ENCODE measurements around the gene FGD4.

FGD4 gene

DNA sequence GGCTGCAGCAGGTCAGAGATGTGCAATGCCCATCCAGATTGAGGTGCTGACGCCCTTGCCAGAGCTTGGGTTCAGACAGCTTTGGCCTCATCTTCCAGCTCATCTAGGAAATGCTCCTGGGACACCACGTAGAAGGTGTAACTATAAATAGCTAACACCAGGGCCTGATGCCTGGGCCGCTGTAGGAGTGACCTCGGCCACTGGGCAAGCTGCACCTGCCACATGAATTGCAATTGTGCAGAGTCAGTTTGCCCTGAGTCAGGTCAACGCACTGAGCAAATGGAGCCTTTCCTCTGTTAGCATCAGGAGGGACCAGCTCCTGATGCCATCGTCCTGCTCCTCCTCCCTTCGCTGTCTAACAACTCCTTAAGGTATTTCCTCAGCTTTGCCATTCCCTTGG is 262.3 kb downstream of the FGD4 start:
- no peaks in the 10 kb centered on the region for H3K36me3 ChIP-seq (ENCODE audit: insufficient read depth, low read length)
- DNase-seq (ENCODE audit: low read depth, low spot score), result no peak

GRCh38 chr12:32662665-32663064 is 263.3 kb downstream of the FGD4 start:
- H3K9ac ChIP-seq (ENCODE audit: insufficient read length), result no peak overlapping the region
- H3K36me3 ChIP-seq (ENCODE audit: insufficient read depth, low read length), result no peaks in the 10 kb centered on the region
- no peak for DNase-seq (ENCODE audit: low read depth, low spot score)
- H3K4me3 ChIP-seq, result no peak overlapping the region
- no peaks in the 10 kb centered on the region for H3K9me3 ChIP-seq (ENCODE audit: low read depth, low read length)
- no peak overlapping the region for H3K27ac ChIP-seq
- TF ChIP-seq EZH2 (IDR thresholded peaks at IDR 0.05) (no peak), POLR2AphosphoS5 (IDR thresholded peaks at IDR 0.05; ENCODE audit: borderline replicate concordance, low read depth, low read length) (no peak), FOXP2 (optimal IDR thresholded peaks at IDR 0.05; ENCODE audit: control extremely low read depth, extremely low read length, insufficient read depth) (no peak)

More for the DNA sequence above, 262.3 kb downstream of the FGD4 start:
- TF ChIP-seq POLR2AphosphoS5 (IDR thresholded peaks at IDR 0.05; ENCODE audit: borderline replicate concordance, low read depth, low read length) (no peak), EZH2 (IDR thresholded peaks at IDR 0.05) (no peak), FOXP2 (optimal IDR thresholded peaks at IDR 0.05; ENCODE audit: control extremely low read depth, extremely low read length, insufficient read depth) (no peak)
- H3K27ac ChIP-seq, result no peak overlapping the region
- H3K9me3 ChIP-seq (ENCODE audit: low read depth, low read length), result no peaks in the 10 kb centered on the region
- no peak overlapping the region for H3K9ac ChIP-seq (ENCODE audit: insufficient read length)
- H3K4me3 ChIP-seq, result no peak overlapping the region

- Histone ChIP-seq H3K27ac (no peak overlapping the region), H3K9me3 (ENCODE audit: low read depth, low read length) (no peaks in the 10 kb centered on the region), H3K4me3 (no peak overlapping the region), H3K36me3 (ENCODE audit: insufficient read depth, low read length) (no peaks in the 10 kb centered on the region), H3K9ac (ENCODE audit: insufficient read length) (no peak overlapping the region)
- TF ChIP-seq FOXP2 (optimal IDR thresholded peaks at IDR 0.05; ENCODE audit: control extremely low read depth, extremely low read length, insufficient read depth) (no peak), POLR2AphosphoS5 (IDR thresholded peaks at IDR 0.05; ENCODE audit: borderline replicate concordance, low read depth, low read length) (no peak), EZH2 (IDR thresholded peaks at IDR 0.05) (no peak)
- DNase-seq (ENCODE audit: low read depth, low spot score), result no peak
Observed at GRCh38 chr12:32666018-32666417, 266.7 kb downstream of the FGD4 start.

DNA sequence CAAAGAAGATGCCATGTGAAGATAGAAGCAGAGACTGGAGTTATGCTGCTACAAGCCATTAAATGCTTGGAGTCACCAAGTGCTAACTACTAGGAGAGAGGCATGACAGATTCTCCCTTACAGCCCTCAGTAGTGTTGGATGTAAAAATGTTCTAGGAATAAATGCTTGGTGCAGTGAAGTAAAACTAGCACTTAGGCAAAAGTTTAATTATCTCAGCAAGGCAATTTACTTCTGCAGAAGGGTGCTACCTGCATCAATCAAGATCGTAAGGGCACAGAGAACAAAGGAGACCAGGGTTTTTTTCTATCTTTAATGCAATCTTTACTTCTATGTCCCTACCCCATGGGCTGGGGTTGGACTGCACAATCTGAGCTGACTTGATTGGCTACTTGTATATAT is 270.2 kb downstream of the FGD4 start:
- TF ChIP-seq POLR2AphosphoS5 (IDR thresholded peaks at IDR 0.05; ENCODE audit: borderline replicate concordance, low read depth, low read length) (no peak), FOXP2 (optimal IDR thresholded peaks at IDR 0.05; ENCODE audit: control extremely low read depth, extremely low read length, insufficient read depth) (no peak), EZH2 (IDR thresholded peaks at IDR 0.05) (no peak)

DNA sequence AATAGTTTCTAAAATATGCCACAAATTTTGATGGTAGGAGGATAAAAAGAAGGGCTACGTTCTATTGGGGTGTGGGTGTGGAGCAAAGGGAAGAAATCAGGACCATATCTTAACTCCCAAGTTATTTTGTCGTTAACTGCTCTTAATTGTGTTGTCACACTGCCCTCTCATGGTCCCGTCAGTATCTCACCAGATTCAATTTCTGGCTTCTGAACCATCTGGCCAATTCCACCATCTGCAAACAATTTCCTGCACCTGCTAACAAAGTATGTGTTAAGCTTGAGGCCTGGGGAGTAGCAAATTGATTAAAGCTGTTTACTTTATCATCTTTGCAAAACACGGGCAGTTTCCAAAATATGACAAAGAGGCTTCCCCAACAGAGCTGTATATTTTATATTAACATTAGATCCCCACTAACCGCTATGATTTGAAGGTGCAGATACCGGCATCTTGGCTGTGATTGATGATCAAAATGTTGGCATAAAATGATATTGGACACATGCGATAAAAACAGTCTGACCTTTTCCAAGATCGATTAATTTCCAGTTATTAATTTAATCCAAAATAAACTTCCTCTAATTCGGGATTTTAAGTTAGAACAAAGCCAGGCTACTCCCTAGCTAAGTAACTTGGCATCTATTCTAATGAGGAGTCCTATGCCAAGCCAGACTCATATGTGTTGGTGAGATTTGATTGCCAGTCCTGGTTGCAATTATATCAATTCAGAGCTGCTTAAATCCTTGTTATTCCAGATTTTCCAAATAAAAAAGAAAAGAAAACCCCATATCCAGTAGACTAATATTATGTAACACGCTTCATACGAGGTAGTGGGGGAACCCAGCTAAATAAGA is 272.8 kb downstream of the FGD4 start:
- Histone ChIP-seq H3K27ac (peak overlapping the region; percentile 61; the same call in 1 of the 2 replicates), H3K9me3 (ENCODE audit: low read depth, low read length) (no peaks in the 10 kb centered on the region), H3K9ac (ENCODE audit: insufficient read length) (no peak overlapping the region), H3K4me3 (peak overlapping the region; percentile 60), H3K36me3 (ENCODE audit: insufficient read depth, low read length) (no peaks in the 10 kb centered on the region)
- peak; percentile 90 for DNase-seq (ENCODE audit: low read depth, low spot score)
- peak; percentile 52; the same call in 1 of the 2 replicates for TF ChIP-seq POLR2AphosphoS5 (IDR thresholded peaks at IDR 0.05; ENCODE audit: borderline replicate concordance, low read depth, low read length)
- TF ChIP-seq FOXP2 (optimal IDR thresholded peaks at IDR 0.05; ENCODE audit: control extremely low read depth, extremely low read length, insufficient read depth), result peak; percentile 95
- TF ChIP-seq EZH2 (IDR thresholded peaks at IDR 0.05), result no peak

More for the DNA sequence above, 270.2 kb downstream of the FGD4 start:
- Histone ChIP-seq H3K9me3 (ENCODE audit: low read depth, low read length) (no peaks in the 10 kb centered on the region), H3K36me3 (ENCODE audit: insufficient read depth, low read length) (no peaks in the 10 kb centered on the region), H3K4me3 (no peak overlapping the region), H3K27ac (no peak overlapping the region), H3K9ac (ENCODE audit: insufficient read length) (no peak overlapping the region)
- DNase-seq (ENCODE audit: low read depth, low spot score), result no peak

DNA sequence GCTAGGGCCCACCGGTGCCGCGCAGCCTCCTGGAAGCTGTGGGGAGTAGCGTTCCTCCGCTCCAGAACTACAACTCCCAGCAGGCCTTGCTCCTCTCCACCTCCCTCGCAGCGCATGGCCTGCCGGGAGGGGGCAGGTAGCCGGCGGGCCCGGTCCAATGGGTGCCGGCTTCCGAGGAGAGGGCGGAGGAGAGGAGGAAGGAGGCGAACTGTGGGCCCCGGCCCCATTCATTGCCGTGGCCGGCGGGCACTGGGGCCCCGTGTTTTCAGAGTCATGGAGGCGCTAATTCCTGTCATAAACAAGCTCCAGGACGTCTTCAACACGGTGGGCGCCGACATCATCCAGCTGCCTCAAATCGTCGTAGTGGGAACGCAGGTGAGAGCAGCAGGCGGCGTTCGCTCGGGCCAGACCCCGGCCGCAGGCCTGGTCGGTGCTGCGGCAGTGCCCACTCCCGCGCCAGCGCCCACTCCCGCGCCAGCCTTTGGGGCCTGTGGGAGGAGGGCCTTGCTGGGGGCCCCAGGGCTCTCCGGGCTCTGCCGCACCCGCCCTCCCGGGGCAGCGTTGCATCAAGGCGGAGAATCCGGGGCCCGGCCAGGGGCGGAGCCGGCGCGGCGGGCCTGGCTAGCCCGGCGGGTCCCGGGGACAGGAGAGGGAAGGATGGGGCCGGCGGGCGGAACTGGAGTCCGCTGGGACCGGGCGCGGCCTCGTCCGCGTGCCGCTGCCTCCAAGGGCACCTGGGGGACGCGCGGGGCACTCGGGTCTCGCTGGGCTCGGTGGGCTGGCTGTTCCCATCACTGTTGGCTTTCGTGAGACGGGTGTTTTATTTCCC is 279.9 kb downstream of the FGD4 start, which contains the start of gene DNM1L:
Gene DNM1L, plus strand, starts transcription at position 211 of the 829 bp plus-strand sequence. Its CDS starts 63 bp downstream, at position 274.
- H3K27ac ChIP-seq, result peak within 1 kb of the TSS; percentile 61; the same call in 1 of the 2 replicates
- peaks cover 4% of the 10 kb centered on the region; the same call in 1 of the 2 replicates for H3K36me3 ChIP-seq (ENCODE audit: insufficient read depth, low read length)
- peak; percentile 75 for DNase-seq (ENCODE audit: low read depth, low spot score)
- peak within 1 kb of the TSS; percentile 86 for H3K9ac ChIP-seq (ENCODE audit: insufficient read length)
- TF ChIP-seq POLR2AphosphoS5 (IDR thresholded peaks at IDR 0.05; ENCODE audit: borderline replicate concordance, low read depth, low read length) (peak; percentile 93), EZH2 (IDR thresholded peaks at IDR 0.05) (no peak), FOXP2 (optimal IDR thresholded peaks at IDR 0.05; ENCODE audit: control extremely low read depth, extremely low read length, insufficient read depth) (peak; percentile 49)
- H3K4me3 ChIP-seq, result peak within 1 kb of the TSS; percentile 91
- no peaks in the 10 kb centered on the region for H3K9me3 ChIP-seq (ENCODE audit: low read depth, low read length)

GRCh38 chr12:32679920-32680237 is 280.5 kb downstream of the FGD4 start:
- no peak for DNase-seq (ENCODE audit: low read depth, low spot score)
- TF ChIP-seq EZH2 (IDR thresholded peaks at IDR 0.05) (no peak), FOXP2 (optimal IDR thresholded peaks at IDR 0.05; ENCODE audit: control extremely low read depth, extremely low read length, insufficient read depth) (no peak), POLR2AphosphoS5 (IDR thresholded peaks at IDR 0.05; ENCODE audit: borderline replicate concordance, low read depth, low read length) (no peak)
- peak overlapping the region; percentile 91 for H3K4me3 ChIP-seq

GRCh38 chr12:32680787-32681186 is 281.4 kb downstream of the FGD4 start:
- TF ChIP-seq FOXP2 (optimal IDR thresholded peaks at IDR 0.05; ENCODE audit: control extremely low read depth, extremely low read length, insufficient read depth) (no peak), POLR2AphosphoS5 (IDR thresholded peaks at IDR 0.05; ENCODE audit: borderline replicate concordance, low read depth, low read length) (no peak), EZH2 (IDR thresholded peaks at IDR 0.05) (no peak)
- Histone ChIP-seq H3K9ac (ENCODE audit: insufficient read length) (peak overlapping the region; percentile 86), H3K27ac (no peak overlapping the region), H3K36me3 (ENCODE audit: insufficient read depth, low read length) (peaks cover 18% of the 10 kb centered on the region; the same call in 1 of the 2 replicates), H3K4me3 (peak overlapping the region; percentile 91), H3K9me3 (ENCODE audit: low read depth, low read length) (no peaks in the 10 kb centered on the region)
- DNase-seq (ENCODE audit: low read depth, low spot score), result no peak

More at GRCh38 chr12:32679920-32680237, 280.5 kb downstream of the FGD4 start:
- Histone ChIP-seq H3K36me3 (ENCODE audit: insufficient read depth, low read length) (peaks cover 9% of the 10 kb centered on the region; the same call in 1 of the 2 replicates), H3K27ac (peak overlapping the region; percentile 25; the same call in 1 of the 2 replicates), H3K9me3 (ENCODE audit: low read depth, low read length) (no peaks in the 10 kb centered on the region), H3K9ac (ENCODE audit: insufficient read length) (peak overlapping the region; percentile 86)
